HCT116 (cell line): Measurements from ENCODE around the gene GOLGA6L2. TPM values are rescaled to one million over a fixed set of nuclear protein-coding genes. Genes with fewer than 3 reads are reported as not detected.

Experiments
- ATAC-seq: fragments of 200-7000 bp; cut with Tn5 transposase; 2 replicates; pipeline ENCODE4 v1.9.1; 2020; ENCODE audit warnings: mild to moderate bottlenecking, moderate library complexity
- BruUV-seq: library from RNA; stranded (reverse); fragments of 400-500 nt; replicated peaks from 2 replicates; lab custom pipeline; 2021; lab: Mats Ljungman, UMichigan
- CTCF ChIA-PET: fragments of 300-600 bp; sonication (Branson Sonifier 250); formaldehyde crosslinking; loops from one replicate; lab custom pipeline; 2021; ENCODE audit warnings: antibody characterized with exemption; lab: Charles Lee
- POLR2A ChIA-PET: fragments of 300-600, 350-600 bp; sonication (Branson Sonifier 250); formaldehyde crosslinking; loops from one replicate; lab custom pipeline; 2021; ENCODE audit warnings: antibody characterized with exemption; lab: Charles Lee
- RAD21 ChIA-PET, 2 experiments: fragments of 300-600 bp; sonication (Branson Sonifier 250); formaldehyde crosslinking; loops; one replicate each; lab custom pipeline; 2023; ENCODE audit warnings: low total read pairs in 2 of 2; ENCODE audit not compliant: uncharacterized antibody in 2 of 2, unreplicated experiment in 2 of 2, low non-redundant PET in 1 of 2; lab: Charles Lee
- DNase-seq: peaks from one replicate; pipeline ENCODE4 v3.0.0-alpha.2; 2010; ENCODE audit warnings: low read depth, low spot score
- H2AFZ ChIP-seq: fragments of 200-600 bp; shearing (Covaris generic), sonication (generic); 2 replicates; pipeline ENCODE4 v1.6.1; 2017; ENCODE audit warnings: low read depth, mixed run types, mixed read lengths, antibody characterized with exemption, low read length; ENCODE audit not compliant: poor library complexity, severe bottlenecking
- H3K27ac ChIP-seq: 2 replicates; pipeline ENCODE4 v1.5.1; 2012; ENCODE audit warnings: low read depth, low read length
- H3K27me3 ChIP-seq: fragments of 200-600 bp; sonication (generic); 2 replicates; pipeline ENCODE4 v1.6.1; 2016; ENCODE audit warnings: mixed run types, low read length, mixed read lengths; ENCODE audit not compliant: insufficient read depth
- H3K36me3 ChIP-seq, 2 experiments: fragments of 200-500 bp in 1 of 2; fragments of 200-600 bp in 1 of 2; sonication (Bioruptor generic) in 1 of 2; sonication (generic) in 1 of 2; 2 replicates each; pipeline versions ENCODE4 v1.5.1 to v1.6.1; 2014 to 2016; ENCODE audit warnings: low read length in 2 of 2, inconsistent platforms in 1 of 2, mixed read lengths in 1 of 2, mixed run types in 1 of 2; ENCODE audit not compliant: insufficient read depth in 2 of 2, control insufficient read depth in 1 of 2
- H3K4me1 ChIP-seq, 2 experiments: fragments of 200-600 bp in 1 of 2; sonication (generic) in 1 of 2; 2 replicates each; pipeline versions ENCODE4 v1.5.1 to v1.6.1; 2012 to 2017; ENCODE audit warnings: low read length in 2 of 2, inconsistent platforms in 1 of 2, mild to moderate bottlenecking in 1 of 2, mixed read lengths in 1 of 2, mixed run types in 1 of 2, moderate library complexity in 1 of 2; ENCODE audit not compliant: insufficient read depth in 2 of 2, control insufficient read depth in 1 of 2
- H3K4me2 ChIP-seq: fragments of 200-600 bp; sonication (generic); 2 replicates; pipeline ENCODE4 v1.6.1; 2017; ENCODE audit warnings: mixed run types, low read length, mixed read lengths
- H3K4me3 ChIP-seq, 2 experiments: fragments of 200-600 bp in 1 of 2; sonication (generic) in 1 of 2; replicated peaks in 1 of 2; 2 replicates each; pipeline ENCODE4 v1.5.1; 2011 to 2016; ENCODE audit warnings: low read length in 2 of 2, control low read depth in 1 of 2, low read depth in 1 of 2, mild to moderate bottlenecking in 1 of 2, mixed read lengths in 1 of 2, mixed run types in 1 of 2
- H3K79me2 ChIP-seq: fragments of 200-600 bp; sonication (generic); 2 replicates; pipeline ENCODE4 v1.6.1; 2017; ENCODE audit warnings: mild to moderate bottlenecking, mixed run types, low read length, moderate library complexity, mixed read lengths; ENCODE audit not compliant: insufficient read depth
- H3K9ac ChIP-seq: fragments of 200-600 bp; sonication (generic); 2 replicates; pipeline ENCODE4 v1.6.1; 2016; ENCODE audit warnings: low read length, mixed read lengths
- H3K9me2 ChIP-seq: fragments of 200-600 bp; sonication (generic), shearing (Covaris generic); 2 replicates; pipeline ENCODE4 v1.6.1; 2017; ENCODE audit warnings: mixed run types, mild to moderate bottlenecking, moderate library complexity; ENCODE audit not compliant: insufficient read depth
- H3K9me3 ChIP-seq, 2 experiments: fragments of 200-500 bp in 1 of 2; fragments of 200-600 bp in 1 of 2; sonication (Bioruptor generic) in 1 of 2; sonication (generic) in 1 of 2; 2 replicates each; pipeline ENCODE4 v1.6.1; 2014 to 2017; ENCODE audit warnings: low read length in 2 of 2, mixed read lengths in 2 of 2, inconsistent platforms in 1 of 2, low read depth in 1 of 2, mild to moderate bottlenecking in 1 of 2, mixed run types in 1 of 2, moderate library complexity in 1 of 2; ENCODE audit not compliant: control insufficient read depth in 1 of 2, insufficient read depth in 1 of 2
- H4K20me1 ChIP-seq: fragments of 200-600 bp; sonication (generic), shearing (Covaris generic); 2 replicates; pipeline ENCODE4 v1.6.1; 2017; ENCODE audit warnings: mixed run types, mild to moderate bottlenecking, moderate library complexity; ENCODE audit not compliant: insufficient read depth
- CBX3 ChIP-seq: IDR thresholded peaks from 2 replicates; pipeline ENCODE4 v1.6.1; 2012; ENCODE audit warnings: low read depth
- CEBPB ChIP-seq: IDR thresholded peaks from 2 replicates; pipeline ENCODE4 v1.6.1; 2012; ENCODE audit warnings: low read depth
- EGR1 ChIP-seq: IDR thresholded peaks from 2 replicates; pipeline ENCODE4 v1.6.1; 2012; ENCODE audit warnings: low read depth
- FOSL1 ChIP-seq: IDR thresholded peaks from 2 replicates; pipeline ENCODE4 v1.6.1; 2012; ENCODE audit warnings: low read depth
- POLR2A ChIP-seq: IDR thresholded peaks from 2 replicates; pipeline ENCODE4 v1.7.0; 2011; ENCODE audit warnings: borderline replicate concordance; ENCODE audit not compliant: insufficient read depth, insufficient read length; ENCODE audit errors: extremely low read depth
- POLR2AphosphoS5 ChIP-seq: IDR thresholded peaks from 2 replicates; pipeline ENCODE4 v1.6.1; 2011; ENCODE audit warnings: mild to moderate bottlenecking, low read depth, low read length, moderate library complexity
- RAD21 ChIP-seq: IDR thresholded peaks from 2 replicates; pipeline ENCODE4 v1.6.1; 2012; ENCODE audit warnings: low read depth, mild to moderate bottlenecking
- SP1 ChIP-seq: IDR thresholded peaks from 2 replicates; pipeline ENCODE4 v1.6.1; 2012; ENCODE audit warnings: low read depth
- TCF7L2 ChIP-seq: IDR thresholded peaks from 2 replicates; pipeline ENCODE4 v1.7.0; 2011; ENCODE audit warnings: borderline replicate concordance, inconsistent platforms; ENCODE audit not compliant: insufficient read depth, insufficient read length; ENCODE audit errors: extremely low read depth
- ZFX ChIP-seq: fragments of 450-650 bp; IDR thresholded peaks from 2 replicates; pipeline ENCODE4 v1.6.1; 2017
- intact Hi-C: fragments of 100-400 bp; cut with micrococcal nuclease; formaldehyde crosslinking; loops from 2 replicates; pipeline ENCODE4 v1.10.0; 2022
- total RNA-seq: library from RNA; stranded (reverse); gene quantifications from one replicate; pipeline ENCODE4 v1.2.1, GENCODE V29; 2021; ENCODE audit not compliant: unreplicated experiment
- TF ChIP-seq, protein P1 (sequence below): IDR thresholded peaks from 2 replicates; pipeline ENCODE4 v1.6.1; 2011; ENCODE audit warnings: mild to moderate bottlenecking, low read length, moderate library complexity; ENCODE audit not compliant: insufficient replicate concordance; ENCODE audit errors: extremely low read depth
- TF ChIP-seq, protein P2 (sequence below): IDR thresholded peaks from 2 replicates; pipeline ENCODE4 v1.6.1; 2012

The GOLGA6L2 gene
- total RNA-seq, 1 experiment from 2014 or later: not detected

DNA sequence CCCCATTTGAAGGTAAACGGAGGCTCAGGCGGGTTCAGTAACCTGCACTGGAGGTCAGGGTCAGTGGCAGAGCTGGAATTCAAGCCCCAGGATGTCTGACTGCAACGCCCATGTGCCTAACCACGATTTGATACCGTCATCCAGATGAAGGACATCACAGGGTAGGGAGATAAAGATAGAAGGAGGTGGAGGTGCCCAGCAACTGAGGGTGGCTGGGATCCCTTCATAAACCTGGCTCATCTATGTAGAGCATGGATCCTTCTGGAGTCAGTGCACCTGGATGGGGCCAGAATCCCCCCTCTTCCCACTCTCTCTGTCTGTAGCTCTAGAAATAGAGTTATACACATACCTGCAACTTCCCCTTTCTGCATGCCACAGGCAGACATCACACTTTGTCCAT is 51.2 kb downstream of the GOLGA6L2 start:
- RAD21 ChIA-PET: no interaction called here
- Histone ChIP-seq H3K36me3 (no peaks in the 10 kb centered on the region), H3K9me2 (no peaks in the 10 kb centered on the region), H3K4me2 (no peak overlapping the region), H2AFZ (no peak overlapping the region), H3K9me3 (no peaks in the 10 kb centered on the region), H3K79me2 (no peaks in the 10 kb centered on the region), H4K20me1 (no peaks in the 10 kb centered on the region), H3K27ac (no peak overlapping the region), H3K4me3 (no peak overlapping the region), H3K9ac (no peak overlapping the region), H3K4me1 (no peaks in the 10 kb centered on the region), H3K27me3 (no peaks in the 10 kb centered on the region)
- no peak for ATAC-seq
- TF ChIP-seq POLR2AphosphoS5: no peak
- TF ChIP-seq, protein P1, sequence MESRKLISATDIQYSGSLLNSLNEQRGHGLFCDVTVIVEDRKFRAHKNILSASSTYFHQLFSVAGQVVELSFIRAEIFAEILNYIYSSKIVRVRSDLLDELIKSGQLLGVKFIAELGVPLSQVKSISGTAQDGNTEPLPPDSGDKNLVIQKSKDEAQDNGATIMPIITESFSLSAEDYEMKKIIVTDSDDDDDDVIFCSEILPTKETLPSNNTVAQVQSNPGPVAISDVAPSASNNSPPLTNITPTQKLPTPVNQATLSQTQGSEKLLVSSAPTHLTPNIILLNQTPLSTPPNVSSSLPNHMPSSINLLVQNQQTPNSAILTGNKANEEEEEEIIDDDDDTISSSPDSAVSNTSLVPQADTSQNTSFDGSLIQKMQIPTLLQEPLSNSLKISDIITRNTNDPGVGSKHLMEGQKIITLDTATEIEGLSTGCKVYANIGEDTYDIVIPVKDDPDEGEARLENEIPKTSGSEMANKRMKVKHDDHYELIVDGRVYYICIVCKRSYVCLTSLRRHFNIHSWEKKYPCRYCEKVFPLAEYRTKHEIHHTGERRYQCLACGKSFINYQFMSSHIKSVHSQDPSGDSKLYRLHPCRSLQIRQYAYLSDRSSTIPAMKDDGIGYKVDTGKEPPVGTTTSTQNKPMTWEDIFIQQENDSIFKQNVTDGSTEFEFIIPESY: no peak
- TF ChIP-seq CEBPB: no peak
- no peak for TF ChIP-seq SP1
- TF ChIP-seq FOSL1: no peak
- TF ChIP-seq TCF7L2: no peak
- TF ChIP-seq CBX3: no peak
- TF ChIP-seq EGR1: no peak
- TF ChIP-seq ZFX: no peak
- no peak for TF ChIP-seq RAD21
- TF ChIP-seq, protein P2, sequence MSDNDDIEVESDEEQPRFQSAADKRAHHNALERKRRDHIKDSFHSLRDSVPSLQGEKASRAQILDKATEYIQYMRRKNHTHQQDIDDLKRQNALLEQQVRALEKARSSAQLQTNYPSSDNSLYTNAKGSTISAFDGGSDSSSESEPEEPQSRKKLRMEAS: no peak
- TF ChIP-seq POLR2A: no peak
- DNase-seq: no peak
- no TSS peak for BruUV-seq
- intact Hi-C loops: no loop called here
- POLR2A ChIA-PET: no interaction called here
- CTCF ChIA-PET: no interaction called here
